Measurements from ENCODE around the gene TMEM109.
A peak's percentile ranks its signal among the peaks of the same experiment; 100 is the strongest.

The TMEM109 gene

DNA sequence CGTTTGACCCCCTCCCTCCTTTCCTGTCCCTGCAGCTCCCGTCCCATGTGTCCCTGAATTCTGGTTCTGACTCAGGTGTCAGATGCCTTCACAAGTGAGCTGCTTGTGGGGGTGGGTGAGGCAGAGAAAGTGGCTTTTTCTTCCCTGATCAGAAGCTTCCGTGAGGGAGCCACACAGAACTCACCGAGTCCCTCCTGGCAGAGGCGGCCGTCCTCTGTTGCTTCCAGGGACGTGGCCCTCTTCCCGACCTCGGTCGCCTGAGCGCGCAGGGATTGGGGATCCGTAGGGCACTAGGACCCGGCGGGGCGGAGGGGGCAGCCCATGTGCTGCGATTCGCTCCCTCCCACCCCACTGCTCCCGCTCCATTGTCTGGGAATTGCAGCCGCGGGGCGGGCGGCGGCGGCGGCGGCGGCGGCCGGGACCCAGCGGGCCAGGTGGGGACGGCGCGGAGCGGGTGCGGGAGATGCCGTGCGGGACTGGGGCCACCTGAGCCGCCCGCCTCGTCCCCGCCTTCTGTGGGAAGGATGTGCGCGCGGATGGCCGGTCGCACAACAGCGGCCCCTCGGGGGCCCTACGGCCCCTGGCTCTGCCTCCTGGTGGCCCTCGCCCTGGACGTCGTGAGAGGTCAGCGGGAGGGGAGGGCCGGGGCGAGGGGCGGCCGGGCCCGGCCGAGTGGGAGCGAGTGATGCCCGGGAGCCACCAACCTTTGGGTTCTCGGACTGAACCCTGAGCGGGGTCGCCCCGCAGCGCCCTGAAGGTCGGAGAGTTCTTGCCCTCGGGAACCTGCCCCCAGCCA, 10.3 kb downstream of the TMEM109 start, which contains the start of gene TMEM132A:
Gene TMEM132A (plus strand): TSS at position 351 of the 796 bp plus-strand sequence. CDS start 174 bp downstream, at position 525.
- Histone ChIP-seq H3K4me3 (ENCODE audit: low read length) (peak within 1 kb of the TSS; percentile 91), H3K27ac (ENCODE audit: low read length) (no peak within 1 kb of the TSS), H3K9ac (ENCODE audit: low read depth, low read length) (peak within 1 kb of the TSS; percentile 79; the same call in 1 of the 2 replicates), H3K4me1 (ENCODE audit: insufficient read depth, low read length) (peaks cover 2% of the 10 kb centered on the region; the same call in 1 of the 2 replicates), H3K9me3 (ENCODE audit: insufficient read depth, low read depth, low read length) (no peaks in the 10 kb centered on the region), H3K27me3 (ENCODE audit: insufficient read depth, low read length) (no peaks in the 10 kb centered on the region), H3K36me3 (ENCODE audit: insufficient read depth, low read depth, low read length) (peaks cover 55% of the 10 kb centered on the region)

DNA sequence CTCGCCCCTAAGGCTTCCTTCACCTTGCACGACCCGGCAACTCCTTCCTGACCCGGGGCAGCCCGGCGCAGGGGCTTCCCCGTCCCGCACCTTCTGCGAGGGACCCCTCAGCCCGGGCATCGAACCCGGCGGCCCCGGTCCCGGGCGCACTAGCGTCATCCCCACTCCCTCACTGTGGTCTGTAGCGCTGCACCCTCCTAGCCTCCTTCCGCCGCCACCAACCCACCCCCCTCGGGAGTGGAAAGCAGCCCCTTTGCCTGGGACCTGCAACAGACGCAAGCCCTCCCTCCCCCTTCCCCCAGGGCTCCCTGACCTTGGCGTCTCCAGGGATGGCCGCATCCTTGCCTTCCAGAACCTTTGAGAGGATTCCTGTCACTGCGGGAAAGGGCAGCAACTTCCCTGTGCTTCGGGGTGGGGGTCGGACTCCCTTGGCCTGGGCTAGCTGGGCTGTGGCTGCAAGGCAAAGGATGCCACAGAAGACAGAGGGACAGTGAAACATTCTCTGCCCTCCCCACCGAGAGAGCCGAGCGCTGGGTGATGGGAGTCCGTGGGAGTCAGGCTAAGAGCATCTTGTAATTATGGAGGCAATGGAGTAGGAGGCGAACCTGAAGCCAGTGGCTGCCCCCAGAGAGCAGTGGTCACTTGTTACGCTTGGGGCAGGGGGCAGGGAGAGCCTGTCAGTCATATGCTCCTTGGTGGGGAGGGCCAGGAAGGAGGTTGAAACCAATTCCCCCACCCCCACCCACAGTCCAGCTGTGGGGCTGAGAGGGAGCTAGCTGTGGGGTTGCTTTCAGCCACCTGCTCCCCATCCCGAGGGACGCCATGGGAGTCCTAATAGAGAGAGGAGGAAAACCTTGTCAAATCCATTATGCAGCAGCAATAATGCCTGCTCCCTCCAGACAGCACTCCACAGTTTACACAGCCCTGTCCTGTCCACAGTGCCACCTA, 11.2 kb downstream of the TMEM109 start:
- Histone ChIP-seq H3K27ac (ENCODE audit: low read length) (no peak overlapping the region), H3K9ac (ENCODE audit: low read depth, low read length) (peak overlapping the region; percentile 79; the same call in 1 of the 2 replicates), H3K27me3 (ENCODE audit: insufficient read depth, low read length) (no peaks in the 10 kb centered on the region), H3K4me3 (ENCODE audit: low read length) (peak overlapping the region; percentile 91), H3K36me3 (ENCODE audit: insufficient read depth, low read depth, low read length) (peaks cover 55% of the 10 kb centered on the region), H3K9me3 (ENCODE audit: insufficient read depth, low read depth, low read length) (no peaks in the 10 kb centered on the region), H3K4me1 (ENCODE audit: insufficient read depth, low read length) (peaks cover 2% of the 10 kb centered on the region; the same call in 1 of the 2 replicates)

DNA sequence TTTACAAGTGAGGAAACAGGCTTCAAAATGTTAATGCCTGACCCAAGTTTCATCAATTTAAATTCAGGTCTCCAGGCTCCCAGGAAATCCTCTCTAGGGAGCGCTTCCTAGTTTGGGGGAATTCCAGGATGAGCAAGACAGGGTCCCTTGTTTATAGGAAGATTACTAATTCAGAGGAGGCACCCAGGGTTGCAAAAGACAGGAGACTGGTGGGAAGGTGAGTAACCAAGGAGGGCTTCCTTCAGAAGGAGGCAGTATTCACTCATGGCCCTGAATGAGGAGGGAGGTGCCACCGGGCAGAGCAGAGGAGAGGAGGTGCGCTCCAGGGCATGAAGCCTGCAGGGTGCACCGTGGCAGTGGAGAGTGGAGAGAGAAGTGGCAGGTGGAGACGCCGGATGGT, 11.9 kb downstream of the TMEM109 start:
- Histone ChIP-seq H3K9ac (ENCODE audit: low read depth, low read length) (no peak overlapping the region; the same call in 1 of the 2 replicates), H3K4me1 (ENCODE audit: insufficient read depth, low read length) (peaks cover 2% of the 10 kb centered on the region; the same call in 1 of the 2 replicates), H3K4me3 (ENCODE audit: low read length) (peak overlapping the region; percentile 91; the same call in 1 of the 2 replicates), H3K27ac (ENCODE audit: low read length) (no peak overlapping the region), H3K36me3 (ENCODE audit: insufficient read depth, low read depth, low read length) (peaks cover 54% of the 10 kb centered on the region), H3K27me3 (ENCODE audit: insufficient read depth, low read length) (no peaks in the 10 kb centered on the region), H3K9me3 (ENCODE audit: insufficient read depth, low read depth, low read length) (no peaks in the 10 kb centered on the region)

DNA sequence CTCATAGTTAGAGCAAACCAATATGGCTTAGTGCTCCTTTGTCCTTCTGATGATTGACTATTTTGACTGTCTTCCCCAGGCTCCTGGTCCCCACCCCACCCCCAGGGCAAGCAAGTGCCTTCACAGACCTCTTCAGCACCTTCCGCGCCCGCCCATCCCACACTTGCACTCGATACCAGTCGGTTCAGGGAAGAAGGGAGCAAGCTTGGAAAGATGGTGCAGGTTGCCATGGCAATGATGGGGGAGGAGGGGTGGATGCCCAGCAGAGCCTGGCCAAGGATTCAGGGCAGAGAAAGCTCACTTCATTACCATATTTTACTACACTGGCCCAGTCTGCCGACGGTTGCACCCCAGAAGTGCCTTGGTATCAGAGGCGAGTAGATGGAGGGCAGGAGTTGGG, 12.5 kb downstream of the TMEM109 start:
- peaks cover 2% of the 10 kb centered on the region; the same call in 1 of the 2 replicates for H3K4me1 ChIP-seq (ENCODE audit: insufficient read depth, low read length)
- H3K36me3 ChIP-seq (ENCODE audit: insufficient read depth, low read depth, low read length): peaks cover 54% of the 10 kb centered on the region

DNA sequence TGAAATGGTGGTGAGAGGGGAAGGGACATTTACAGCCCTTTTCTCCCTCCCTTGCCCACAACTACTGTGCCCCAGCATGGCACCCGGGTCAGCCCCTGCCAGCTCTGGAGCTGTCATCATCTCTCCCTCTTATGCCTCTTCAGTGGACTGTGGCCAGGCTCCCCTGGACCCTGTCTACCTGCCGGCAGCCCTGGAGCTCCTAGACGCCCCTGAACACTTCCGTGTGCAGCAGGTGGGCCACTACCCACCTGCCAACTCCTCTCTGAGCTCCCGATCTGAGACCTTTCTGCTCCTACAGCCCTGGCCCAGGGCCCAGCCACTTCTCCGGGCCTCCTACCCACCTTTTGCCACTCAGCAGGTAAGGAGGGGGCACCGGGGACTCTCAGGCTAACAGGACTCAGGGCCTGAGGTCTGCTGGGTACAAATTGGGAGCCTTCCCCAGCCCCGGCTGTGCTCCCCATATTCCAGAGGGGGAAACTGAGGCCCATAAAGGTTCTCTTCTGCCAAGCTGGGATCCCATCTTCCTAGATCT, 13.2 kb downstream of the TMEM109 start:
- H3K27ac ChIP-seq (ENCODE audit: low read length): no peak overlapping the region
- H3K9ac ChIP-seq (ENCODE audit: low read depth, low read length): no peak overlapping the region
- no peaks in the 10 kb centered on the region for H3K9me3 ChIP-seq (ENCODE audit: insufficient read depth, low read depth, low read length)
- H3K4me1 ChIP-seq (ENCODE audit: insufficient read depth, low read length): peaks cover 2% of the 10 kb centered on the region; the same call in 1 of the 2 replicates
- no peaks in the 10 kb centered on the region for H3K27me3 ChIP-seq (ENCODE audit: insufficient read depth, low read length)
- H3K36me3 ChIP-seq (ENCODE audit: insufficient read depth, low read depth, low read length): peaks cover 55% of the 10 kb centered on the region
- H3K4me3 ChIP-seq (ENCODE audit: low read length): no peak overlapping the region

More for the DNA sequence above, 12.5 kb downstream of the TMEM109 start:
- Histone ChIP-seq H3K27me3 (ENCODE audit: insufficient read depth, low read length) (no peaks in the 10 kb centered on the region), H3K27ac (ENCODE audit: low read length) (no peak overlapping the region), H3K9ac (ENCODE audit: low read depth, low read length) (no peak overlapping the region), H3K4me3 (ENCODE audit: low read length) (0 out of 2 replicates have a peak overlapping the region, but pooled peaks have one; percentile 91), H3K9me3 (ENCODE audit: insufficient read depth, low read depth, low read length) (no peaks in the 10 kb centered on the region)

DNA sequence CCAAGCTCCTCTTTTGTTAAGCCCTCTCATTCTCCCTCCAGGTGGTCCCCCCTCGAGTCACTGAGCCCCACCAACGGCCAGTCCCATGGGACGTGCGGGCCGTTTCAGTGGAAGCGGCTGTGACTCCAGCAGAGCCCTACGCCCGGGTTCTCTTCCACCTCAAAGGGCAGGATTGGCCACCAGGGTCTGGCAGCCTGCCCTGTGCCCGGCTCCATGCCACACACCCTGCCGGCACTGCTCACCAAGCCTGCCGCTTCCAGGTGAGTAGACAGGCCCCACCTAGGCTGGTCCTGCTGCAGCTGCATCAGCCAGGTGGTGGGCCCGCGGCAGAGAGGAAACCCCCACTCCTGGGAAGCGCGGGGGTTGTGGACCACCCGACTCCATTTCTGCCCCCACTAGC, 13.6 kb downstream of the TMEM109 start:
- H3K9me3 ChIP-seq (ENCODE audit: insufficient read depth, low read depth, low read length): no peaks in the 10 kb centered on the region
- H3K4me1 ChIP-seq (ENCODE audit: insufficient read depth, low read length): peaks cover 2% of the 10 kb centered on the region; the same call in 1 of the 2 replicates
- H3K27me3 ChIP-seq (ENCODE audit: insufficient read depth, low read length): no peaks in the 10 kb centered on the region
- H3K9ac ChIP-seq (ENCODE audit: low read depth, low read length): no peak overlapping the region
- H3K36me3 ChIP-seq (ENCODE audit: insufficient read depth, low read depth, low read length): peaks cover 60% of the 10 kb centered on the region
- no peak overlapping the region for H3K27ac ChIP-seq (ENCODE audit: low read length)
- H3K4me3 ChIP-seq (ENCODE audit: low read length): no peak overlapping the region

DNA sequence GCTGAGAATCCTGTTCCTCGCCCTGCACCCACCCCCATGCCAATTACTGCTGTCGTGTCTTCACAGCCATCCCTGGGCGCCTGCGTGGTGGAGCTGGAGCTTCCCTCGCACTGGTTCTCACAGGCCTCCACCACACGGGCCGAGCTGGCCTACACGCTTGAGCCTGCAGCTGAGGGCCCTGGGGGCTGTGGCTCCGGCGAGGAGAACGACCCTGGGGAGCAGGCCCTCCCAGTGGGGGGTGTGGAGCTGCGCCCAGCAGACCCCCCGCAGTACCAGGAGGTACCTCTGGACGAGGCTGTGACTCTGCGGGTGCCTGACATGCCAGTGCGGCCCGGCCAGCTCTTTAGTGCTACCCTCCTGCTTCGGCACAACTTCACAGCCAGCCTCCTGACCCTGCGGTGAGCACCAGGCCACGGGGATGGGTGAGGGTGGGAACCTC, 14.6 kb downstream of the TMEM109 start:
- Histone ChIP-seq H3K4me3 (ENCODE audit: low read length) (no peak overlapping the region), H3K9me3 (ENCODE audit: insufficient read depth, low read depth, low read length) (no peaks in the 10 kb centered on the region), H3K27me3 (ENCODE audit: insufficient read depth, low read length) (no peaks in the 10 kb centered on the region), H3K36me3 (ENCODE audit: insufficient read depth, low read depth, low read length) (peaks cover 68% of the 10 kb centered on the region), H3K27ac (ENCODE audit: low read length) (no peak overlapping the region), H3K9ac (ENCODE audit: low read depth, low read length) (no peak overlapping the region), H3K4me1 (ENCODE audit: insufficient read depth, low read length) (peaks cover 2% of the 10 kb centered on the region; the same call in 1 of the 2 replicates)

DNA sequence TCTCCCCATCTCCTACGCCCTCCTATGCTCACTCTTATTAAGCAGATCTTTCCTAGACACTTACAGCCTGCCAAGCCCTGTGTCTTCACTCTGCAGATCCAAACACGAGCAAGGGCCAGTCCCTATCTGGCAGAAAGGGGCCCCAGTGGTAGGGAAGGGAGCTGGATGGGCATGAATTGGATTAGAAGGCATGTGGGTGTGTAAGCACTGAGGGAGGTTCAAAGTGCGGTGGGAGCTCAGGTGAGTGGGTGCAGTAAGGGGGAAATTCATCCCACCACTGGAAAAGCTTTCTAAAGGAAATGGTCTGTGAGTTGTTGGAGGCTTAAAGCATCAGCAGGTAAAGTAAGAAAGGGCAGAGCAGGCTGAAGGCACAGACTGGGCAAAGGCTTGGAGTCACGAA, 15.8 kb downstream of the TMEM109 start:
- Histone ChIP-seq H3K4me3 (ENCODE audit: low read length) (no peak overlapping the region), H3K27me3 (ENCODE audit: insufficient read depth, low read length) (no peaks in the 10 kb centered on the region), H3K9me3 (ENCODE audit: insufficient read depth, low read depth, low read length) (no peaks in the 10 kb centered on the region), H3K36me3 (ENCODE audit: insufficient read depth, low read depth, low read length) (peaks cover 74% of the 10 kb centered on the region), H3K4me1 (ENCODE audit: insufficient read depth, low read length) (no peaks in the 10 kb centered on the region; the same call in 1 of the 2 replicates), H3K9ac (ENCODE audit: low read depth, low read length) (no peak overlapping the region), H3K27ac (ENCODE audit: low read length) (no peak overlapping the region)

DNA sequence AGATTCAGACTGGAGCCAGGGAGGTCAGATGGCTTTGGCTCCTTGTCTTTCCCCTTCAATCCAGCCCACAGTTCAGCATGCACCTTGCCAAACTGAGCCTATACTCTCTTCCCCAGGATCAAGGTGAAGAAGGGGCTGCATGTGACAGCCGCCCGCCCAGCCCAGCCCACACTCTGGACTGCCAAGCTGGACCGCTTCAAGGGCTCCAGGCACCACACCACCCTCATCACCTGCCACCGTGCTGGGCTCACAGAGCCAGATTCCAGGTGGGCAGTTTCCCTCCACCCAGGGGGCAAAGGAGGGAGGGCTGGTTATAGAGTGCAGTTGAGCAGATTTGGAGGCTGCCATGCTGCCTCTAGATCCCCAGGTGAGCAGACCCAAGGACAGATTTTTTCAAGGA, 16.4 kb downstream of the TMEM109 start:
- no peaks in the 10 kb centered on the region for H3K27me3 ChIP-seq (ENCODE audit: insufficient read depth, low read length)
- H3K27ac ChIP-seq (ENCODE audit: low read length): no peak overlapping the region
- no peak overlapping the region for H3K4me3 ChIP-seq (ENCODE audit: low read length)
- no peaks in the 10 kb centered on the region; the same call in 1 of the 2 replicates for H3K4me1 ChIP-seq (ENCODE audit: insufficient read depth, low read length)
- H3K9ac ChIP-seq (ENCODE audit: low read depth, low read length): no peak overlapping the region
- H3K9me3 ChIP-seq (ENCODE audit: insufficient read depth, low read depth, low read length): no peaks in the 10 kb centered on the region
- H3K36me3 ChIP-seq (ENCODE audit: insufficient read depth, low read depth, low read length): peaks cover 77% of the 10 kb centered on the region

DNA sequence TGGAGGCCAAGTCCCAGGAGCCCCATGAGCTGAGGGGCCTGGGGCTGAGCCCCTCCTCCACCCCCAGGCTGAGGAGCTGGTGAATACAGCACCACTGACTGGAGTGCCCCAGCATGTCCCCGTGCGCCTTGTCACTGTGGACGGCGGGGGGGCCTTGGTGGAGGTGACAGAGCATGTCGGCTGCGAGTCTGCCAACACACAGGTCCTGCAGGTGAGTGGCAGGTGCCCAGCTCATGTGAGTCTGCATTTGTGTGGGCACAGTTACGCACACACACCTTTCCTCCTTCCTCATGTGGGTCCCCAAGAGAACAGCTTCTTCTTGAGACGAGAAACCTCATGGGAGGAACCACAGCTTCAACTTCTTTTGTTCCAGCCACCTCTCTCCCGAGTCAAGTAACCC, 18.0 kb downstream of the TMEM109 start:
- Histone ChIP-seq H3K4me1 (ENCODE audit: insufficient read depth, low read length) (no peaks in the 10 kb centered on the region), H3K27me3 (ENCODE audit: insufficient read depth, low read length) (no peaks in the 10 kb centered on the region), H3K36me3 (ENCODE audit: insufficient read depth, low read depth, low read length) (peaks cover 82% of the 10 kb centered on the region), H3K27ac (ENCODE audit: low read length) (no peak overlapping the region), H3K4me3 (ENCODE audit: low read length) (no peak overlapping the region), H3K9ac (ENCODE audit: low read depth, low read length) (no peak overlapping the region), H3K9me3 (ENCODE audit: insufficient read depth, low read depth, low read length) (no peaks in the 10 kb centered on the region)
